Measurements from ENCODE around the gene GARNL3. TPM values are rescaled to one million over a fixed set of nuclear protein-coding genes. Genes with fewer than 3 reads are reported as not detected.

Gene GARNL3
- total RNA-seq, 2 experiments from 2014 or later = 0.63 to 1.8 TPM

DNA sequence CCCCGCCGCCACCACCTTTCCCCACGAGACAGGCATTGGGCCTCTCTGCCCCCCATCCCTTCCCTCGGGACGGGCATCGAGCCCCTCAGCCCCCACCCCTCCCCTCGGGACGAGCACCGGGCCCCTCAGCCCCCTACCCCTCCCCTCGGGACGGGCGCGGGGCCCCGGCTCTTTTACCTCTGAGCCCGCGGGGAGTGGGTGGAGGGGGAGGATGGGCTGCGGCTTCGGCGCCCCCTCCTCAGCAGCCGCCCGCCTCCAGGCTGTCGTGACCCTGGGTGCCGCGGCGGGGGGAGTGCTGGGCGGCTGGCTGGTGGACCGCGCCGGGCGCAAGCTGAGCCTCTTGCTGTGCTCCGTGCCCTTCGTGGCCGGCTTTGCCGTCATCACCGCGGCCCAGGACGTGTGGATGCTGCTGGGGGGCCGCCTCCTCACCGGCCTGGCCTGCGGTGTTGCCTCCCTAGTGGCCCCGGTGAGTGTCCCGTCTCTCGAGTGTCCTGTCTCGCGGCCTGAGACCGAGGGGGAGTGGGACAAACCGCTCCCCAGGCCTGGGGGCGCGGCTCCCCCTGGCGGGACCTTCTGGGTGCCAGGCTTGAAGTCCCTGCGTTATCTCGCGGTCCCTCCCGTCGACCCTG is 133.2 kb downstream of the GARNL3 start:
- H3K4me3 Mint-ChIP-seq = peak overlapping the region; percentile 75
- ChIA-PET POLR2A (interaction anchor here (1.0 to 1.7 kb wide), 3 partner anchors 10 to 96 kb away, joined by 3 to 25 read pairs (median 13); partner anchors contain the start of genes LRSAM1 and RPL12), CTCF (interaction anchor here (1.0 to 1.7 kb wide), 3 partner anchors 10 to 173 kb away, joined by 3 to 13 read pairs (median 5); partner anchors contain the start of genes LRSAM1 and RPL12)
- no peaks in the 10 kb centered on the region for H3K9me3 Mint-ChIP-seq
- intact Hi-C loops (cut with DNase I, micrococcal nuclease) = loop anchor here (1.0 to 5.0 kb wide), 4 partner anchors 25 to 180 kb away; no protein-coding TSS in a partner anchor
- TF ChIP-seq CTCF (IDR thresholded peaks at IDR 0.05) = peak; percentile 47
- DNase-seq (peak in 7 of 14 experiments; percentile 6 to 61 (median 34)), ATAC-seq (ENCODE audit: poor library complexity) (no peak)
- H3K36me3 Mint-ChIP-seq (ENCODE audit: low read depth) = no peaks in the 10 kb centered on the region
- no peaks in the 10 kb centered on the region for H3K36me3 ChIP-seq (ENCODE audit: insufficient read depth, low read length)
- no peak overlapping the region for H3K27ac Mint-ChIP-seq
- peak overlapping the region; percentile 44 for H3K4me3 ChIP-seq (ENCODE audit: low read length)
- H3K4me1 ChIP-seq (ENCODE audit: insufficient read depth, low read length) = peaks cover 28% of the 10 kb centered on the region
- H3K4me1 Mint-ChIP-seq (ENCODE audit: low read depth) = peaks cover 21% of the 10 kb centered on the region
- peaks cover 66 to 81% of the 10 kb centered on the region in 2 experiments for H3K27me3 ChIP-seq (ENCODE audit: control insufficient read depth in 1 of 2, insufficient read depth in 2 of 2, low read length in 2 of 2)
- peaks cover 0 to 14% of the 10 kb centered on the region in 2 experiments for H3K9me3 ChIP-seq (ENCODE audit: control insufficient read depth in 1 of 2, insufficient read depth in 1 of 2, low read length in 2 of 2)
- no peak overlapping the region for H3K27ac ChIP-seq (ENCODE audit: low read depth in 1 of 2, low read length in 2 of 2)
- H3K27me3 Mint-ChIP-seq = peaks cover 82% of the 10 kb centered on the region

DNA sequence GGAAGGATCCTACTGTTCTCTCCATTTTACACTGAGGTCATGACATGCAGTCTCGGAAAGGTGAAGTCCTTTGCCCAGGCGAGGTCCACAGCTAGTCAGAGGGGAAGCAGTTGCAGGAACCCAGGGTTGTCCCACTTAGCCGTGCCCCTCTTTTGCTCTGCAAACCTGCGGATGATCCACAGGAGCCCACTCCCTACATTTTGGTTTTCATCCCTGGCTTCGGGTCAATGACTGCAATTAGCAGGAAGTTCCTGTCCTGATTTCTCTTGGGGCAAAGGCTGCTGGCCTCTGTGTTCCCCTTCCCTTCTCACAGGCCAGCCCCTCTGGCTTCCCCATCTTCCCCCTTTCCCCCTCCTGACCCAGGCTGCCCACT is 133.7 kb downstream of the GARNL3 start:
- peak overlapping the region; percentile 75 for H3K4me3 Mint-ChIP-seq
- peaks cover 21% of the 10 kb centered on the region for H3K4me1 Mint-ChIP-seq (ENCODE audit: low read depth)
- H3K27me3 ChIP-seq (ENCODE audit: control insufficient read depth in 1 of 2, insufficient read depth in 2 of 2, low read length in 2 of 2) = peaks cover 64 to 78% of the 10 kb centered on the region in 2 experiments
- TF ChIP-seq CTCF (IDR thresholded peaks at IDR 0.05) = no peak
- no peak overlapping the region for H3K27ac Mint-ChIP-seq
- no peaks in the 10 kb centered on the region for H3K36me3 ChIP-seq (ENCODE audit: insufficient read depth, low read length)
- DNase-seq (no peak), ATAC-seq (ENCODE audit: poor library complexity) (no peak)
- CTCF ChIA-PET = interaction anchor here (1.1 to 1.4 kb wide), 2 partner anchors 10 to 183 kb away, joined by 3 to 5 read pairs; no protein-coding TSS in a partner anchor
- intact Hi-C loops (cut with DNase I, micrococcal nuclease) = loop anchor here in 1 of 2 experiments (5.0 kb wide), 2 partner anchors 86 to 181 kb away; no protein-coding TSS in a partner anchor
- peak overlapping the region; percentile 44 for H3K4me3 ChIP-seq (ENCODE audit: low read length)
- H3K27me3 Mint-ChIP-seq = peaks cover 82% of the 10 kb centered on the region
- POLR2A ChIA-PET = interaction anchor here (1.1 kb wide), 1 partner anchor 25 kb away, joined by 3 read pairs; the partner anchor contains the start of gene ZNF79
- H3K4me1 ChIP-seq (ENCODE audit: insufficient read depth, low read length) = peaks cover 28% of the 10 kb centered on the region
- H3K36me3 Mint-ChIP-seq (ENCODE audit: low read depth) = no peaks in the 10 kb centered on the region
- no peaks in the 10 kb centered on the region for H3K9me3 Mint-ChIP-seq
- H3K9me3 ChIP-seq (ENCODE audit: control insufficient read depth in 1 of 2, insufficient read depth in 1 of 2, low read length in 2 of 2) = peaks cover 0 to 14% of the 10 kb centered on the region in 2 experiments
- no peak overlapping the region for H3K27ac ChIP-seq (ENCODE audit: low read depth in 1 of 2, low read length in 2 of 2)

DNA sequence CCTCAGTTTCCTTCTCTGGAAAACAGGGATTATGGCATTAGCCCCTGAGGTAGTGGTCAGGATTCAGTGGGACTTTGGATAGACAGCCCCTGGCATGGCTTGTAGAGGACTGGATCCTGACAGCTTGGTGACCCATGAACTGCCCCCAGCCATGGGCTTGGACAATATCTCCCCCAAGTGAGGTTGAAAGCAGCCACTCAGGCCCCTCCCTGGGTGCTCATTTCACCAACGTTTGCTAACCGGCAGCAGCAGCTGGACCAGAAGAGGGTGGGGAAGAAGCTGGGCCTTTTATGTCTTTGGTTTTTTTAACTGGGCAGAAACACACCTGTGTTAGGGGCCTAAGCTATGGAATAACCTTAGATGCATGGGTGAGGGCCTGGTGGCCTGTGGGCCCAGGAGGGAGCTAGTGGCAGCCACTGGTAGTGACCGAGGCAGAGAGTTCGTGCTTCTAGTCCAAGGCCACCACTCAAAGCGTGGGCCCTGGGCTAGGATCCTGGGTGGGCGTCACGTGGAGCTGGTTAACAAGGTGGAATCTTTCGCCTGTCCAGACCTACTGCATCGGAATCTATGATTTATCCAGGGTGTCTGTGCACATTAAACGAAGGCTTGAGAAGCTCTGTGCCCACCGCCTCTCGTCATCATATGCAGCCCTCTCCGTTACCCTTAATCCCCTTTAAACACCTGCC is 134.3 kb downstream of the GARNL3 start:
- peaks cover 69 to 78% of the 10 kb centered on the region in 2 experiments for H3K27me3 ChIP-seq (ENCODE audit: control insufficient read depth in 1 of 2, insufficient read depth in 2 of 2, low read length in 2 of 2)
- H3K27ac Mint-ChIP-seq = no peak overlapping the region
- H3K27ac ChIP-seq (ENCODE audit: low read depth in 1 of 2, low read length in 2 of 2) = no peak overlapping the region
- no peak for ATAC-seq (ENCODE audit: poor library complexity)
- CTCF ChIA-PET = interaction anchor here (1.1 to 1.4 kb wide), 3 partner anchors 10 to 184 kb away, joined by 3 to 5 read pairs (median 3); no protein-coding TSS in a partner anchor
- POLR2A ChIA-PET = interaction anchor here (0.9 to 1.1 kb wide), 2 partner anchors 11 to 25 kb away, joined by 3 read pairs; partner anchors contain the start of gene ZNF79
- no peaks in the 10 kb centered on the region for H3K9me3 Mint-ChIP-seq
- no peaks in the 10 kb centered on the region for H3K36me3 Mint-ChIP-seq (ENCODE audit: low read depth)
- no peak for TF ChIP-seq CTCF (IDR thresholded peaks at IDR 0.05)
- no peak overlapping the region for H3K4me3 ChIP-seq (ENCODE audit: low read length)
- peaks cover 80% of the 10 kb centered on the region for H3K27me3 Mint-ChIP-seq
- H3K4me1 ChIP-seq (ENCODE audit: insufficient read depth, low read length) = peaks cover 28% of the 10 kb centered on the region
- peaks cover 21% of the 10 kb centered on the region for H3K4me1 Mint-ChIP-seq (ENCODE audit: low read depth)
- H3K36me3 ChIP-seq (ENCODE audit: insufficient read depth, low read length) = no peaks in the 10 kb centered on the region
- DNase-seq = peak in 1 of 14 experiments; percentile 19
- intact Hi-C loops (cut with DNase I, micrococcal nuclease) = loop anchor here in 1 of 2 experiments (5.0 kb wide), 2 partner anchors 87 to 182 kb away; no protein-coding TSS in a partner anchor
- H3K9me3 ChIP-seq (ENCODE audit: control insufficient read depth in 1 of 2, insufficient read depth in 1 of 2, low read length in 2 of 2) = peaks cover 0 to 14% of the 10 kb centered on the region in 2 experiments
- peak overlapping the region; percentile 75 for H3K4me3 Mint-ChIP-seq

All from CD4-positive, alpha-beta T cell (primary cell).